Measurements from ENCODE around the gene CACNG5. TPM values are rescaled to one million over a fixed set of nuclear protein-coding genes. Genes with fewer than 3 reads are reported as not detected.

The CACNG5 gene
- total RNA-seq, 6 experiments from 2014 or later = not detected

GRCh38 chr17:66915792-66916191 lies 80.9 kb downstream of the CACNG5 start:
- Mint-ChIP-seq H3K4me3 (no peak overlapping the region), H3K36me3 (ENCODE audit: low read depth) (no peaks in the 10 kb centered on the region), H3K27me3 (ENCODE audit: insufficient read depth) (peaks cover 38% of the 10 kb centered on the region), H3K9me3 (no peaks in the 10 kb centered on the region; the same call in 1 of the 2 replicates), H3K27ac (no peak overlapping the region), H3K4me1 (ENCODE audit: low read depth) (no peaks in the 10 kb centered on the region)
- TF ChIP-seq CTCF (IDR thresholded peaks at IDR 0.05) = no peak
- DNase-seq = no peak

GRCh38 chr17:66916946-66917345 lies 82.0 kb downstream of the CACNG5 start:
- peaks cover 32% of the 10 kb centered on the region for H3K27me3 Mint-ChIP-seq (ENCODE audit: insufficient read depth)
- DNase-seq = no peak
- H3K4me1 Mint-ChIP-seq (ENCODE audit: low read depth) = no peaks in the 10 kb centered on the region
- no peak for TF ChIP-seq CTCF (IDR thresholded peaks at IDR 0.05)
- no peak overlapping the region for H3K4me3 Mint-ChIP-seq
- no peak overlapping the region for H3K27ac Mint-ChIP-seq
- no peaks in the 10 kb centered on the region for H3K36me3 Mint-ChIP-seq (ENCODE audit: low read depth)
- no peaks in the 10 kb centered on the region; the same call in 1 of the 2 replicates for H3K9me3 Mint-ChIP-seq

GRCh38 chr17:66918896-66919295 lies 84.0 kb downstream of the CACNG5 start:
- no peak overlapping the region for H3K27ac Mint-ChIP-seq
- H3K9me3 Mint-ChIP-seq = no peaks in the 10 kb centered on the region
- peaks cover 27% of the 10 kb centered on the region for H3K27me3 Mint-ChIP-seq (ENCODE audit: insufficient read depth)
- H3K36me3 Mint-ChIP-seq (ENCODE audit: low read depth) = no peaks in the 10 kb centered on the region
- no peak overlapping the region for H3K4me3 Mint-ChIP-seq
- no peak for TF ChIP-seq CTCF (IDR thresholded peaks at IDR 0.05)
- no peak for DNase-seq
- H3K4me1 Mint-ChIP-seq (ENCODE audit: low read depth) = no peaks in the 10 kb centered on the region

- no peak for TF ChIP-seq CTCF (IDR thresholded peaks at IDR 0.05)
- H3K4me3 Mint-ChIP-seq = no peak overlapping the region
- no peaks in the 10 kb centered on the region for H3K36me3 Mint-ChIP-seq (ENCODE audit: low read depth)
- no peak for DNase-seq
- H3K27ac Mint-ChIP-seq = no peak overlapping the region
- no peaks in the 10 kb centered on the region for H3K4me1 Mint-ChIP-seq (ENCODE audit: low read depth)
- H3K27me3 Mint-ChIP-seq (ENCODE audit: insufficient read depth) = peaks cover 22% of the 10 kb centered on the region
- H3K9me3 Mint-ChIP-seq = no peaks in the 10 kb centered on the region
Observed at GRCh38 chr17:66920435-66920834, 85.5 kb downstream of the CACNG5 start.

GRCh38 chr17:66920950-66921349 lies 86.0 kb downstream of the CACNG5 start:
- no peaks in the 10 kb centered on the region for H3K36me3 Mint-ChIP-seq (ENCODE audit: low read depth)
- H3K4me1 Mint-ChIP-seq (ENCODE audit: low read depth) = no peaks in the 10 kb centered on the region
- H3K9me3 Mint-ChIP-seq = no peaks in the 10 kb centered on the region
- no peak overlapping the region for H3K27ac Mint-ChIP-seq
- no peak overlapping the region for H3K4me3 Mint-ChIP-seq
- no peak for TF ChIP-seq CTCF (IDR thresholded peaks at IDR 0.05)
- DNase-seq = no peak
- H3K27me3 Mint-ChIP-seq (ENCODE audit: insufficient read depth) = peaks cover 20% of the 10 kb centered on the region

GRCh38 chr17:66923886-66924285 lies 89.0 kb downstream of the CACNG5 start:
- Mint-ChIP-seq H3K4me1 (ENCODE audit: low read depth) (no peaks in the 10 kb centered on the region), H3K27me3 (ENCODE audit: insufficient read depth) (peaks cover 28% of the 10 kb centered on the region), H3K9me3 (no peaks in the 10 kb centered on the region), H3K27ac (no peak overlapping the region), H3K4me3 (no peak overlapping the region), H3K36me3 (ENCODE audit: low read depth) (no peaks in the 10 kb centered on the region)
- DNase-seq = no peak
- TF ChIP-seq CTCF (IDR thresholded peaks at IDR 0.05) = no peak

All from HFFc6 (cell line).